ENCODE measurements around the gene CPEB2.

CPEB2 gene

DNA sequence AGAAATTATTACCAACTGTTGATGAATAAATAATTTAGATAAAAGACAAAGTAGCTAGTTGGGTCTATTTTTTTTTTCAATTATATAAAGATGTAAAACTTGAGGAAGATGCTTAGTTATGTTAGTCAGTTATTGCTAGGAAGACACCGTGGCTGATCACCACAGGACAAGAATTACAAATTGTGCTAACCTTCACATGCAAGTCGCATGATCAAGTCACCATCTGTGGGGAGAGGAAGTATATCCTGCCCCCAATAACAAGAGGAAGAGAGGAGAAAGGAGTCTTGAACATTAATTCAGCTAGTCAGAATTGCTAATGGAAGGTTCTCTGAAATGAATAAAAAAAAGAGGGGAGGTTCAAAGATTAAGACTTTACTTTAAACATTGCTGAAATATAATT is 52.3 kb downstream of the CPEB2 start:
- peaks cover 5 to 92% (median 19%) of the 10 kb centered on the region in 11 experiments; a peak in 19 of 22 replicates for H3K36me3 ChIP-seq
- no peak for TF ChIP-seq Cebpa-rat (IDR thresholded peaks at IDR 0.05)

DNA sequence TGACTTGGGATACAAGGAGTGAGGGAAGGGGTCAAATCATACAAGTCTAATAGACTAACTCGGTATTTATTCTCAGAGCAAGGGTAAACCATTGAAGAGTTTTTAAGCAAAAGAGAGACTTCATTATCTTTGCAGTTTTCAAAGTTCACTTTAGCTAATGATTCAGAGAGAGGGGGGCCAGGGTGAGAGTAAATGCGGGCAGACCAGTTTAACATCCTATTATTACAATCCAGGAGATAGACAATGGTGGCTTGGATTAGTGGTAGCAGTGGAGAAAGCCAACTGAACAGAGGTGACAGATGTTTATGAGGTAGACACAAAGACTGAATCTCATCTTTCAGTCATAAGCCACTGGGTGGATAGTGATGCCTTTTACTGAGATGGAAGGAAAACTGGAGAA is 57.9 kb downstream of the CPEB2 start:
- Histone ChIP-seq H3K4me2 (no peak overlapping the region), H3K9ac (no peak overlapping the region), H3K4me1 (no peaks in the 10 kb centered on the region), H3K9me3 (replicated peaks in 1 of 11) (peaks cover 0 to 10% (median 4%) of the 10 kb centered on the region in 11 experiments; a peak in 7 of 22 replicates), H3K27me3 (no peaks in the 10 kb centered on the region), H3K36me3 (peaks cover 5 to 97% (median 17%) of the 10 kb centered on the region in 11 experiments; a peak in 19 of 22 replicates), H3K27ac (no peak overlapping the region), H3K4me3 (no peak overlapping the region), H4K20me1 (peaks cover 0 to 45% (median 0%) of the 10 kb centered on the region in 11 experiments; a peak in 3 of 22 replicates)
- TF ChIP-seq Cebpa-rat (IDR thresholded peaks at IDR 0.05) = no peak

More for the DNA sequence above, 52.3 kb downstream of the CPEB2 start:
- H3K4me1 ChIP-seq = no peaks in the 10 kb centered on the region
- H3K27ac ChIP-seq = no peak overlapping the region
- no peaks in the 10 kb centered on the region for H3K27me3 ChIP-seq
- H3K9ac ChIP-seq = no peak overlapping the region
- peaks cover 0 to 68% (median 0%) of the 10 kb centered on the region in 11 experiments; a peak in 4 of 22 replicates for H4K20me1 ChIP-seq
- H3K9me3 ChIP-seq (replicated peaks in 1 of 11) = peaks cover 0 to 10% (median 5%) of the 10 kb centered on the region in 11 experiments; a peak in 7 of 22 replicates
- H3K4me3 ChIP-seq = no peak overlapping the region
- H3K4me2 ChIP-seq = no peak overlapping the region

DNA sequence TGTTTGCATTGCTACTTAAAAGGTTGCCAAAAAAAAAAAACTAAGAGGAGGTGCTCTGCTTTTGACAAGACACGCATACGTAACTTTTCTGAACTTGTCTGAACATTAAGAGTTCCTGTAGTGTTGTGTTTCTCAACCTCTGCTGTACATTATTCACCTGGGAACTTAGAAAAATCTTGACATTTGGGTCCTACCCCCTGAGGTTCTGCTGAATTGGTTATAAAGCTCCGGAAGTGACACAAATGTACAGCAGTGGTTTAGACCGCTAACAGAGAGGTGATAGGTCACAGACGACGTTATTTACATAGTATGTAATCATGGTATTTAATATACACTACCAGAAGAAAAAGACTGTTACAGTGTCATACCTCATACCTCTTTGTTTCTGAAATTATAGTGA is 61.1 kb downstream of the CPEB2 start:
- peaks cover 0 to 44% (median 0%) of the 10 kb centered on the region in 11 experiments; a peak in 4 of 22 replicates for H4K20me1 ChIP-seq
- H3K27ac ChIP-seq = no peak overlapping the region
- no peaks in the 10 kb centered on the region for H3K27me3 ChIP-seq

DNA sequence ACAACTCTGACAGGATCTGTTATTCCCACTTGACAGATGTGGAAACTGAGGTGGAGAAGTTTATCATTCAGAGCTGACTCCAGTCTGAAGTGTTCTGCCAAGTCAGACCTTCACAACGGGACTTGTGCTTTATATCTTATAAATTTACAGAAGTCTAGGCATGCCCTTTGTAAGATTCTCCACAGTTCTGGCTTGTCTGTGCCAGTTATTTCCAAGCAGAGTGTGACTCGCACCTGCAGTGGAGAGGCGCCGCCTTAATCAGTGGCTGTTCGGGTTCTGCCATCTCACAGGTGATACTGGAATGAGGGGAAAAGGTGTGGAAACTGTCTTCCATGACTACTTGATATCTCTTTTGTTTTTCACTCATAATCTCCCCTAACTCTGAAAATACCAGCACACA is 63.2 kb downstream of the CPEB2 start:
- TF ChIP-seq Cebpa-rat (IDR thresholded peaks at IDR 0.05) = no peak
- Histone ChIP-seq H4K20me1 (peaks cover 0 to 48% (median 0%) of the 10 kb centered on the region in 11 experiments; a peak in 4 of 22 replicates), H3K27me3 (no peaks in the 10 kb centered on the region), H3K9me3 (replicated peaks in 1 of 11) (no peaks in the 10 kb centered on the region), H3K27ac (no peak overlapping the region), H3K4me3 (no peak overlapping the region), H3K4me2 (no peak overlapping the region), H3K9ac (no peak overlapping the region), H3K36me3 (peaks cover 0 to 87% (median 0%) of the 10 kb centered on the region in 11 experiments; a peak in 9 of 22 replicates), H3K4me1 (no peaks in the 10 kb centered on the region)

More for the DNA sequence above, 61.1 kb downstream of the CPEB2 start:
- Histone ChIP-seq H3K4me3 (no peak overlapping the region), H3K9me3 (replicated peaks in 1 of 11) (peaks cover 0 to 9% (median 4%) of the 10 kb centered on the region in 11 experiments; a peak in 7 of 22 replicates), H3K36me3 (peaks cover 4 to 97% (median 11%) of the 10 kb centered on the region in 11 experiments; a peak in 19 of 22 replicates), H3K9ac (no peak overlapping the region), H3K4me1 (no peaks in the 10 kb centered on the region), H3K4me2 (no peak overlapping the region)
- no peak for TF ChIP-seq Cebpa-rat (IDR thresholded peaks at IDR 0.05)

DNA sequence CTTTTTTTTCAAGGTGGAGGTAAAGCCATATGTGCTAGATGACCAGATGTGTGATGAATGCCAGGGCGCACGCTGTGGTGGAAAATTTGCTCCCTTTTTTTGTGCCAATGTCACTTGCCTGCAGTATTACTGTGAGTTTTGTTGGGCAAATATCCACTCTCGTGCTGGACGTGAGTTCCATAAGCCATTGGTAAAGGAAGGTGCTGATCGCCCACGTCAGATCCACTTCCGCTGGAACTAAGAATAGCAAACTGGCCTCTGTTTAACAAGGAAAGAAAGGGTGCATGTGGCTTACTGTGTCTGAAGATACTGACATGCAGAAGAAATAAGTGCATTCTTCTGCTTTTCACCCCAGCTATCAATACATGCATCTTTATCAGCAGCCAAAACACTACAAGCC is 63.9 kb downstream of the CPEB2 start:
- no peak overlapping the region for H3K4me2 ChIP-seq
- no peak overlapping the region for H3K4me3 ChIP-seq
- H3K27me3 ChIP-seq = no peaks in the 10 kb centered on the region
- H4K20me1 ChIP-seq = peaks cover 0 to 42% (median 0%) of the 10 kb centered on the region in 11 experiments; a peak in 4 of 22 replicates
- no peak overlapping the region for H3K9ac ChIP-seq
- no peak overlapping the region for H3K27ac ChIP-seq
- peaks cover 0 to 87% (median 0%) of the 10 kb centered on the region in 11 experiments; a peak in 9 of 22 replicates for H3K36me3 ChIP-seq
- no peaks in the 10 kb centered on the region for H3K4me1 ChIP-seq
- H3K9me3 ChIP-seq (replicated peaks in 1 of 11) = no peaks in the 10 kb centered on the region
- no peak for TF ChIP-seq Cebpa-rat (IDR thresholded peaks at IDR 0.05)

DNA sequence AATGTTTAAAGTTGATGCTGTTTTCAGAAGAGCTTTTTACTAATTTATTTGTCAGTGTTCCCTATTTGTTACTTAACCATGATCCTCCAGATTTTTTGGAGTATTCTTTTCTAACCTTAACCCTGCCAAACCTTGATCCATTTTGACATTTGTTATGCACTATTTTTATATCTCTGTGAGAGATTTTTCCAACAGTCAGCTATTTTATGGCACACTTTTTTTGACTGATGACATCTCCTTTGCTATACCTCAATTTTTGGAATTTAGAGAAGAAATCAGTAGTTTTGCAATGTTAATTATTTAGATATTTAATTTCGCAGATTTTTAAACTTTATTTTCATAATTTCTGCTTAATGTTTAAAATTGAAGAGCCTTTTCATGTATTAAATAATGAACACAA is 66.0 kb downstream of the CPEB2 start:
- H3K4me3 ChIP-seq = no peak overlapping the region
- H3K36me3 ChIP-seq = peaks cover 0 to 75% (median 0%) of the 10 kb centered on the region in 11 experiments; a peak in 9 of 22 replicates
- peaks cover 0 to 32% (median 0%) of the 10 kb centered on the region in 11 experiments; a peak in 4 of 22 replicates for H4K20me1 ChIP-seq
- no peak overlapping the region for H3K9ac ChIP-seq
- no peaks in the 10 kb centered on the region for H3K4me1 ChIP-seq
- no peak for TF ChIP-seq Cebpa-rat (IDR thresholded peaks at IDR 0.05)
- H3K27me3 ChIP-seq = no peaks in the 10 kb centered on the region
- no peak overlapping the region for H3K27ac ChIP-seq
- H3K9me3 ChIP-seq (replicated peaks in 1 of 11) = no peaks in the 10 kb centered on the region
- H3K4me2 ChIP-seq = no peak overlapping the region

DNA sequence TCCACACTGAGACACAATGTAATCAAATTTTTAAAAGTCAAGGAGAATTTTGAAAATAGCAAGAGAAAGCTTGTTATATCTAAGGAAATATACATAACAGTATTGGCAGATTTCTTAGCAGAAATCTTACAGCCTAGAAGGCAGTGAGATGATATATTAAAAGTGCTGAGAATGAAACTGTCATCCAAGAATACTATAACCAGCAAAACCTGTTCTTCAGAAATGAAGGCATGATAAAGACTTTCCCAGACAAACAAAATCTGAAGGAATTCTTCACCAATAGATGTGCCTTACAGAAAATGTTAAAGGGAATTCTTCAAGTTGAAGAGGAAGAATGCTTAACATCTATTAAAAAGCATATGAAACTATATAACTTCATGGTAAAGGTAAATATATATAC is 73.6 kb downstream of the CPEB2 start:
- Histone ChIP-seq H4K20me1 (no peaks in the 10 kb centered on the region), H3K27ac (no peak overlapping the region), H3K9me3 (replicated peaks in 1 of 11) (peaks cover 0 to 28% (median 10%) of the 10 kb centered on the region in 11 experiments; a peak in 13 of 22 replicates), H3K4me1 (no peaks in the 10 kb centered on the region), H3K4me3 (no peak overlapping the region), H3K9ac (no peak overlapping the region), H3K27me3 (no peaks in the 10 kb centered on the region), H3K4me2 (no peak overlapping the region), H3K36me3 (peaks cover 0 to 12% (median 0%) of the 10 kb centered on the region in 11 experiments; a peak in 3 of 22 replicates)
- no peak for TF ChIP-seq Cebpa-rat (IDR thresholded peaks at IDR 0.05)

DNA sequence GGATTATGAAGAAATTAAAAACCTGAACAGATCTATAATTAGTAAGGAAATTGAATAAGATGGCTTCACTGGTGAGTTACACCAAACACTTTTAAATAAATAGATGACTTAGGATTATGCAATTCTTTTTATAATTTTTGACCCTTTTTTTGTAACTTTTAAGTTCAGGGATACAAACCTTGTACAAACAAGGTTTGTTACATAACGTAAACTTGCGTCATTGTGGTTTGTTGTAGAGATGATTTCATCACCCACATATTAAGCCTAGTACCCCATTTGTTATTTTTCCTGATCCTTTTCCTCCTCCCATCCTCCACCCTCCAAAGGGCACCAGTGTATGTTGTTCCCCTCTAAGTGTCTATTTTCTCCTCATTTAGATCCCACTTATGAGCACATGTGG is 75.7 kb downstream of the CPEB2 start:
- Histone ChIP-seq H3K36me3 (no peaks in the 10 kb centered on the region), H3K4me2 (no peak overlapping the region), H3K9me3 (replicated peaks in 1 of 11) (peaks cover 0 to 28% (median 10%) of the 10 kb centered on the region in 11 experiments; a peak in 13 of 22 replicates), H3K4me3 (no peak overlapping the region), H3K27ac (no peak overlapping the region), H3K9ac (no peak overlapping the region), H3K27me3 (no peaks in the 10 kb centered on the region), H4K20me1 (no peaks in the 10 kb centered on the region), H3K4me1 (no peaks in the 10 kb centered on the region)
- TF ChIP-seq Cebpa-rat (IDR thresholded peaks at IDR 0.05) = 0 out of 22 replicates have a peak, but pooled peaks of 1 of the 11 experiments have one; percentile 20

DNA sequence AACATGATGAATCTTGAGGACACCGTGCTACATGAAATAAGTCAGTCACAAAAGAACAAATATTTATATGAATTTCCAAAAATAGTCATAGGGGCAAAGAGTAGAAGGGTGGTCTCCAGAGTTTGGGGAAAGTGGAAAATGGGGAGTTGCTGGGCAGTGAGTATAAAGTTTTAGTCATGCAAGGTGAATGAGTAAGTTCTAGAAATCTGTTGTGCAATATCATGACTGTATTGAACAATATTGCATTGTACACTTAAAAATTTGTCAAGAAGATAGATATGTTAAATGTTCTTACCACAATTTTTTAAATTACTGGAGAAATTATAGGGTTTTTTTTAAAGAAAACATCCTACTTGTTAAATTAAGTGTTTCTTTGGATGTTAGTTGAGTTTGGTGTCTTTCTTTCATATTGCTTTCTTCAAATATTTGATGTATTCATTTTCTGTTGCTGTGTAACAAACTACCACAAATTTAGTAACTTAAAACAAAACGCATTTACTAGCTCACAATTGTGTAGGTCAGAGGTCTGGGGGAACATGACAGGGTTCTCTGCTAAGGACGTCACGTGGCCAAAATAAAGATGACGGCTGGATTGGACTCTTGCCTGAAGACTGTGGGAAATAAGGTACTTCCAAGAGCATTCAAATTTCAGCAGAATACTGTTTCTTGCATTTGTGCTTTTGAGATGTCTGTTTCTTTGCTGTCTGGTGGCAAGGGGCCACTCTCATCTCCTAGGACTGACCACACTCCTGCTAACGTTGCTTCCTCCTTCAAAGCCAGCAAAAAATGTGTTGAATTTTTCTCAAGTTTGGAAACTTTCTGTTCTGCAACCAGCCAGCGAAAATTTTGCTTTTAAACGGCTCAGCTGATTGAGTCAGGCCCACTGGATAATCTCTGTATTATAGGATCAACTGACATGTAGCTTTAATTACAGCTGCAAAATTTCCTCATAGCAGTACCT is 76.7 kb downstream of the CPEB2 start:
- no peak overlapping the region for H3K9ac ChIP-seq
- TF ChIP-seq Cebpa-rat (IDR thresholded peaks at IDR 0.05) = no peak
- no peaks in the 10 kb centered on the region for H3K36me3 ChIP-seq
- no peaks in the 10 kb centered on the region for H3K4me1 ChIP-seq
- H3K9me3 ChIP-seq (replicated peaks in 1 of 11) = peaks cover 0 to 27% (median 10%) of the 10 kb centered on the region in 11 experiments; a peak in 13 of 22 replicates
- no peak overlapping the region for H3K27ac ChIP-seq
- H3K4me2 ChIP-seq = no peak overlapping the region
- H4K20me1 ChIP-seq = no peaks in the 10 kb centered on the region
- no peak overlapping the region for H3K4me3 ChIP-seq
- no peaks in the 10 kb centered on the region for H3K27me3 ChIP-seq
